ENCODE results near the gene EVC2. TPM values are rescaled to one million over a fixed set of nuclear protein-coding genes. Genes with fewer than 3 reads are reported as not detected.

EVC2 gene
- total RNA-seq, 6 experiments from 2014 or later = 0.24 to 0.93 (median 0.53) TPM

DNA sequence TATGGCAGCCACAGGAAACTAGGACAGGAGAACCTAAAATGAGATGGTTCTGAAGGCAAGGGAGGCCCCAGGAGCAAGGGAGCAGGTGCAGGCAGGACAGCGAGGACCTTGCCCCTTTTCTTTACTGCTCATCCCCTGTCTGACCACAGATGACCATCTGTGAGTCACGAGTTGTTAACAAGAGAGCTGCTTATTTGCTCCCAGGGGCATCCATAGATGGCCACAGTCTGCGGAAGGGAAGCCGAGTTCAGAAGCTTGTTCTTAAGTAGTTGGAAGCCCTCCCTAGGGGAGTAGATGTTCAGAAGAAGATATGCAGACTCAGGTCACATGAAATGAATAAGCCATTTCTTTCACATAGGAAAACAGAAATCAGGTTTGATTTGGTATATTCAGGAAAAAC is 69.4 kb downstream of the EVC2 start:
- H3K27ac ChIP-seq = no peak overlapping the region
- no peak overlapping the region for H3K4me3 ChIP-seq
- intact Hi-C loops (cut with DNase I) = no loop called here
- TF ChIP-seq CTCF (IDR thresholded peaks at IDR 0.05) = no peak
- no peak for TF ChIP-seq POLR2A (IDR thresholded peaks at IDR 0.05)
- no peaks in the 10 kb centered on the region for H3K9me3 ChIP-seq
- no peaks in the 10 kb centered on the region for H3K27me3 ChIP-seq
- no peak for DNase-seq
- H3K4me1 ChIP-seq = no peaks in the 10 kb centered on the region
- 64% methylated on average over 3 of the region's 4 CpGs for WGBS (ENCODE audit: insufficient coverage, low coverage, low lambda C conversion rate, missing lambda C conversion rate)
- no peaks in the 10 kb centered on the region for H3K36me3 ChIP-seq
- ATAC-seq = no peak

- intact Hi-C loops (cut with DNase I) = no loop called here
- Histone ChIP-seq H3K4me3 (no peak overlapping the region), H3K4me1 (no peaks in the 10 kb centered on the region), H3K9me3 (no peaks in the 10 kb centered on the region), H3K36me3 (no peaks in the 10 kb centered on the region), H3K27me3 (no peaks in the 10 kb centered on the region), H3K27ac (no peak overlapping the region)
- ATAC-seq = no peak
- 86% methylated on average over 3 of the region's 4 CpGs for WGBS (ENCODE audit: insufficient coverage, low coverage, low lambda C conversion rate, missing lambda C conversion rate)
- TF ChIP-seq CTCF (IDR thresholded peaks at IDR 0.05) (no peak), POLR2A (IDR thresholded peaks at IDR 0.05) (no peak)
- no peak for DNase-seq
These were observed 70.0 kb downstream of the EVC2 start for GRCh38 chr4:5638316-5638715.

GRCh38 chr4:5636766-5637670 is 71.3 kb downstream of the EVC2 start:
- DNase-seq = no peak
- no peak overlapping the region for H3K4me3 ChIP-seq
- ATAC-seq = no peak

GRCh38 chr4:5635826-5636195 is 72.5 kb downstream of the EVC2 start:
- Histone ChIP-seq H3K4me1 (no peaks in the 10 kb centered on the region), H3K27ac (no peak overlapping the region), H3K4me3 (no peak overlapping the region), H3K36me3 (no peaks in the 10 kb centered on the region), H3K27me3 (no peaks in the 10 kb centered on the region), H3K9me3 (no peaks in the 10 kb centered on the region)
- intact Hi-C loops (cut with DNase I) = no loop called here
- no peak for DNase-seq
- TF ChIP-seq POLR2A (IDR thresholded peaks at IDR 0.05) (no peak), CTCF (IDR thresholded peaks at IDR 0.05) (no peak)
- no peak for ATAC-seq
- 44% methylated on average over 5 of the region's 7 CpGs for WGBS (ENCODE audit: insufficient coverage, low coverage, low lambda C conversion rate, missing lambda C conversion rate)

More at GRCh38 chr4:5636766-5637670, 71.3 kb downstream of the EVC2 start:
- no peaks in the 10 kb centered on the region for H3K36me3 ChIP-seq
- H3K27me3 ChIP-seq = no peaks in the 10 kb centered on the region
- H3K9me3 ChIP-seq = no peaks in the 10 kb centered on the region
- H3K4me1 ChIP-seq = no peaks in the 10 kb centered on the region
- 76% methylated on average over 7 of the region's 13 CpGs for WGBS (ENCODE audit: insufficient coverage, low coverage, low lambda C conversion rate, missing lambda C conversion rate)
- no peak overlapping the region for H3K27ac ChIP-seq
- no peak for TF ChIP-seq POLR2A (IDR thresholded peaks at IDR 0.05)
- TF ChIP-seq CTCF (IDR thresholded peaks at IDR 0.05) = no peak
- intact Hi-C loops (cut with DNase I) = no loop called here
